ENCODE data around the gene CMTM8. TPM values are rescaled to one million over a fixed set of nuclear protein-coding genes. Genes with fewer than 3 reads are reported as not detected.

CMTM8 gene
- polyA plus RNA-seq, 6 donors from 2014 or later = 0.44 to 1.3 (median 0.53) TPM; not detected in 1

DNA sequence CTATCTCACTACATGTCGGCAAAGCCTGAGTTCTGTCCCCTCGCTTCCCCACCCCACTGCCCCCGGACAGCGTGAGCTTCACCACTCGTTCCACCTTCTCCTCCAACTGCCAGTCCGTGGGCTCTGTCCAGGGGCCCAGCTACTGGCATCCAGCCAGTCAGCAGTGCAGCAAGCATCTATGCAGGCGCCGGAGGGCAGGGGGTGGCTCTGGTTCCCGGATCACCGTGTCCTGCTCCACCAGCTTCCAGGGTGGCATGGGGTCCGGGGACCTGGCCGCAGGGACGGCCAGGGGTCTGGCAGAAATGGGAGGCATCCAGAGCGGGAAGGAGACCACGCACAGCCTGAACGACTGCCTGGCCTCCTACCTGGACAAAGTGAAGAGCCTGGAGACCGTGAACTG, 20.4 kb downstream of the CMTM8 start:
- Mint-ChIP-seq H3K27me3 (peaks cover 0 to 11% (median 0%) of the 10 kb centered on the region in 3 donors), H3K9me3 (peaks cover 0 to 15% (median 6%) of the 10 kb centered on the region in 7 donors)

DNA sequence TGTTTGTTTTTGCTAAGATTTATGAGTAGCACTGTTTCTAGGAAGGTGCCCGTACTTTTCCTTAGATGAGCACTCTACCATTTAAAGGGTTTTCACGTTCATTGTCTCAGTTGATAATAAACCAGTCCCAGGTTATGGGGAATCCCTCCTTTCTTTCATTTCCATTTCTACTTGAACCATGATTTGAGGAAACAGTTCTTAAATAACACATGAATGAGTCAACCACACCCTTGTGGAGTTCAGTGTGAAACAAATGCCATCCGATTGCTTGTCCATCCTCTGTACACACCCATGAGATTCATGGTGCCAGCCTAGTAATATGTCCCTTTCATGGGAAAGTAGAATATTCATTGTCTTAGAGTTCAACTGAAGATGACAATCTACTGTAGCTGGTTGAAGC, 23.1 kb downstream of the CMTM8 start:
- Mint-ChIP-seq H3K36me3 (no peaks in the 10 kb centered on the region), H3K4me1 (no peaks in the 10 kb centered on the region), H3K4me3 (no peak overlapping the region), H3K9me3 (peaks cover 0 to 3% (median 0%) of the 10 kb centered on the region in 7 donors), H3K27me3 (peaks cover 0 to 11% (median 0%) of the 10 kb centered on the region in 3 donors), H3K27ac (no peak overlapping the region)
- DNase-seq (no peak), ATAC-seq (ENCODE audit: low read depth in 2 of 2) (no peak)

More for the DNA sequence above, 20.4 kb downstream of the CMTM8 start:
- no peak for DNase-seq
- Mint-ChIP-seq H3K4me3 (no peak overlapping the region), H3K36me3 (no peaks in the 10 kb centered on the region), H3K4me1 (no peaks in the 10 kb centered on the region), H3K27ac (no peak overlapping the region)
- no peak for ATAC-seq (ENCODE audit: low read depth in 2 of 2)

DNA sequence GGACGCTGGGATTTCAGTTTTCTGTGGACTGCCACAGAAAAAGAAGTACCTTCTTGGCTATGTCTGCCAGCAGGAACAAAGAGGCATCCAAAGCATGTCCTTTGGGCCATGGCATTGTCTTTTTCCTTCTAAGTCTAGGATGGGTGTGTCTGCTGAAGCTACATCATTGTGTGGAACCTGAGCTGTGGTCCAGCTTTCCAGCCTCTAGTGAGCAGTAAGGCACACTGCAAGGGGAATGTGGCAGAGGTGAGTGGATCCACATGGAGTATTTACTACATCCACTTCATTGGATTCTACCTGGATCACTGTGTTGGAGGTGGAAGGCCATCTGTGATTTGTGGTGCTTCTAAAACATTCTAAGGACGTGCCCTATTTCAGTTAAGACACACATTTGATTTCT, 23.7 kb downstream of the CMTM8 start:
- no peaks in the 10 kb centered on the region for H3K36me3 Mint-ChIP-seq
- ATAC-seq (ENCODE audit: low read depth in 2 of 2) = no peak

DNA sequence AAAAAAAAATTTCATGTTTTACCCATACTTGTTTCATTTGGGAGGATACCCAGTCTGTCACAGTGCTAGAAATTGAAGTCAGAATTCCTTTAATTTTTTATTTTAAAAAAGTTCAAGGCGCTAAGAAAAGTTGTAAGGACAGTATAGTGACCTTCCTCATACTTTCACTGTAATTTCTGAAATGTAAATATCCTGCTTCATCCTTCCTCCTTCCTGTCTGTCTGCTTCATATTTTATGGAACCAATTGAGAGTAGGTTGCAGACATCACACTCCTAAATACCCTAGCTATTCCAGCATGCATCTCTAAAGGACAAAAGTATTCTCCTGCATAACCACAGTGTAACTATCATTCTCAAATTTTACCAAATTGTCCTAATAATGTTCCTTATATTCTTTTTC, 35.8 kb downstream of the CMTM8 start:
- Mint-ChIP-seq H3K9me3 (peaks cover 0 to 3% (median 0%) of the 10 kb centered on the region in 7 donors), H3K27ac (no peak overlapping the region), H3K4me3 (no peak overlapping the region), H3K27me3 (no peaks in the 10 kb centered on the region), H3K4me1 (peaks cover 5 to 16% (median 6%) of the 10 kb centered on the region in 3 donors), H3K36me3 (no peaks in the 10 kb centered on the region)
- DNase-seq = no peak
- no peak for ATAC-seq (ENCODE audit: low read depth in 2 of 2)

More for the DNA sequence above, 23.7 kb downstream of the CMTM8 start:
- Mint-ChIP-seq H3K27ac (no peak overlapping the region), H3K4me3 (no peak overlapping the region), H3K4me1 (no peaks in the 10 kb centered on the region), H3K9me3 (peaks cover 0 to 3% (median 0%) of the 10 kb centered on the region in 7 donors), H3K27me3 (peaks cover 0 to 11% (median 0%) of the 10 kb centered on the region in 3 donors)
- DNase-seq = no peak

DNA sequence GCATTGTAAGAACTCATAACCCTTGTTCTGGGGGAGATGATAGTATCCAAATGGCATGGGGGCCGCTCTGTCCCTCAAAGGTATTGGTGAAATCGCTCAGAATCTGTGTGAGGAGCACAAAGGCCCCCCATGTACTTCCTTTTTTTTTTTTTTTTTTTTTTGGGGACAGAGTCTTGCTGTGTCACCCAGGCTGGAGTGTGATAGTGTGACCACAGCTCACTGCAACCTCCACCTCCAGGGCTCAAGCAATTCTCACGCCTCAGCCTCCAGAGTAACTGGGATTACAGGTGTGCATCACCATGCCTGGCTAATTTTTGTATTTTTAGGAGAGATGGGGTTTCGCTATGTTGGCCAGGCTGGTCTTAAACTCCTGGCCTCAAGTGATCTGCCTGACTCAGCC, 37.0 kb downstream of the CMTM8 start:
- ATAC-seq (ENCODE audit: low read depth in 2 of 2) (no peak), DNase-seq (no peak)
- Mint-ChIP-seq H3K4me3 (no peak overlapping the region), H3K27me3 (no peaks in the 10 kb centered on the region), H3K27ac (peak overlapping the region in 1 of 6 donors; percentile 85), H3K4me1 (peaks cover 5 to 16% (median 6%) of the 10 kb centered on the region in 3 donors), H3K36me3 (no peaks in the 10 kb centered on the region), H3K9me3 (peaks cover 0 to 3% (median 0%) of the 10 kb centered on the region in 7 donors)

DNA sequence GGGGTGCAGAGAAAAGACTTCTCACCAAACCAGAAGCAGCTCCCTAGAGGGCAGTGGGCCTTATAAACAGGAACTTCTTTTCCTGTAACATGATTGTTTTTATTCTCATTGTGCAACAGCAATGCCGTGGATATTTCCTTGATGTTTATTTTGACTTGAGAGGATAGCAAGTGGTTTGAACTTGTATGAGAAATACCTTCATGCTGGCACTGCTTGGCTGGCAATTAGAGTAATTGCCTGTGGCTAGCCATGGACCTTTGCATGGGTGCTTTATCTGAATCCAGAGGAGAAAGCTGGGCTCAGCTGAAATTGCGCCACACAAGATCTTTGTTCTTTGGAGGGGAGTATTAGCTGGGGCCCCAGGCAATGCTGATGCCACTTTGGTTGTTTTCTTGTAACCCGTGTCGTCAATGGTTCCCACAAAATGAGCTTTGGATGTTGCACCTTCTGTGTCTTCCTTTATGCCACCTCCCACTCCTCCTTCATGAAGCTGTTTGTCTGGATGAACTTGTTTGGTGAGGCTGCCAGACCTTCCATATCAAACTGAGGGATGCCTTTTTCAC, 37.9 kb downstream of the CMTM8 start:
- H3K9me3 Mint-ChIP-seq = peaks cover 0 to 1% (median 0%) of the 10 kb centered on the region in 7 donors
- H3K4me3 Mint-ChIP-seq = peak overlapping the region in 4 of 8 donors; percentile 43 to 75 (median 68)
- no peaks in the 10 kb centered on the region for H3K36me3 Mint-ChIP-seq
- no peaks in the 10 kb centered on the region for H3K27me3 Mint-ChIP-seq
- no peak for DNase-seq
- H3K27ac Mint-ChIP-seq = peak overlapping the region in 2 of 6 donors; percentile 37 to 52
- no peak for ATAC-seq (ENCODE audit: low read depth in 2 of 2)
- peaks cover 5 to 16% (median 6%) of the 10 kb centered on the region in 3 donors for H3K4me1 Mint-ChIP-seq

DNA sequence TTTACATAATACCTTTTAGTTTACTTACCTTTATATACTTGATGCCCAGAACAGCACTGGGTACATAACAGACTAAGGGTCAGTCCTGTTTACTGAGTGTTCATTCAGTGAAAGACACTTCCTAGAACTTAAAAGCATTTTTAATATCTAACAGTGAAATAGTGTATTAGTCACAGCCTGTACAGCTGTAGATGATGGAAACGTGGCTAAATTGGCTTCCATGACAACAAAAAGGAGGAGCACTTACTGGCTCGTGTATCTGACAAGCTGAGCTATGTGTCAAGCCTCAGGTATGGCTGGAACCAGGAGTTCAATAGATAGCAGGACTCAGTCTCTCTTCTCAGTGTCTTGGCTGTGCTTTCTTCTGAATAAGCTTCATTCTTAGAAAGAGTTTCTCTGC, 40.2 kb downstream of the CMTM8 start:
- H3K27ac Mint-ChIP-seq = peak overlapping the region in 2 of 6 donors; percentile 26 to 78
- DNase-seq (no peak), ATAC-seq (ENCODE audit: low read depth in 2 of 2) (no peak)
- H3K9me3 Mint-ChIP-seq = peaks cover 0 to 1% (median 0%) of the 10 kb centered on the region in 7 donors
- no peak overlapping the region for H3K4me3 Mint-ChIP-seq
- H3K36me3 Mint-ChIP-seq = no peaks in the 10 kb centered on the region
- peaks cover 19 to 29% (median 19%) of the 10 kb centered on the region in 3 donors for H3K4me1 Mint-ChIP-seq
- H3K27me3 Mint-ChIP-seq = peaks cover 0 to 8% (median 0%) of the 10 kb centered on the region in 3 donors

DNA sequence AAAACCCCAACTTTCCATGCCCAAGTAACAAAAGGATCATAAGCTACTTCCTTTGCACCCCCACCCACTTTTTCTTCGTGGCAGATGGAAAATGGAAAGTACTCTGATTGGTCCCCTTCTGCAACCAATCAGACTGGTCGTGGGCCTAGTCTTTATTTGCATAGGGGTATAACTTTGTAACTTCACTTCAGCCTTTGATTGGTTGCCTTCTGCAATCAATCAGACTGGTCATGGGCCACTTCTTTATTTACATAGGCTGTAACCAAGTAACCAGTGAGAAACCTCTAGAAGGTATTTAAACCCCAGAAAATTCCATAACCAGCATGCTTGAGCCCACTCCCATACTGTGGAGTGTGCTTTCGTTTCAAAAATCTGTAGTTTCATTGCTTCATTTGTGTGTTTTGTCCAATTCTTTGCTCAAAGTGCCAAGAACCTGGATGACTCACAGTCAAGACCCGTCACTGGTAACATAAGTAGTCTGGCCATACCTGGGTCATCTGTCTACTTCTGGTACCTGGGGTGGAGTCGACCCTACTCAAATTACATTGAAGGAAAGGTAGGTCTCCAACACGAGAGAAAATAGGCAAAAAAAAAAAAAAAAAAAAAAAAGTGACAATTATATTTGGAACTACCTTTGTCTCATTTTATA, 41.9 kb downstream of the CMTM8 start:
- Mint-ChIP-seq H3K9me3 (peaks cover 0 to 1% (median 0%) of the 10 kb centered on the region in 7 donors), H3K4me3 (no peak overlapping the region), H3K36me3 (no peaks in the 10 kb centered on the region), H3K4me1 (peaks cover 19 to 28% (median 19%) of the 10 kb centered on the region in 3 donors), H3K27me3 (peaks cover 0 to 8% (median 0%) of the 10 kb centered on the region in 3 donors), H3K27ac (no peak overlapping the region)
- ATAC-seq (ENCODE audit: low read depth in 2 of 2) (no peak), DNase-seq (no peak)

DNA sequence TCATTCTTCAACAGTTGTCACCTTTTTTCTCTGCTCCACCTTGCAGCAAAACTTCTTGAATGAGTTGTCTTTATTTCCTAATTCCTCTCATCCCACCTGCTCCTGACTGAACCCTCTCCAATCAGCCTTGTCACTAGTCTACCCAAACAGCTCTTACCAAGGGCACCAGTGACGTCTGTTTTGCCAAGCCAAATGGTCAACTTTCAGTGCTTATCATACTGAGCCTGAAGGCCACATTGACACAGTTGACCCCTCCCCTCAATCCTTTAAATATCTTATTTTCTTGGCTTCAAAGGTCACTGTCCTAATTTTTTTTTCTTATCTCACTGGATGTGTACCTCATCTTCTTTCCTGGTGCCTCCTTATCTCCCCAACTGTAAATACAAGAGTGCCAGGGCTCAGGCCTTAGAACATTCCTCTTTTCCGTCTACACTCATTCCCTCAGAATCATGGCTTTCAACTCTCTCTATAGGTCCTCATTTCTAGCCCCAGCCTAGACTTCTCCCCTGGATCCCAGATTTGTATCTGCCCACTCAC, 43.2 kb downstream of the CMTM8 start:
- no peak overlapping the region for H3K4me3 Mint-ChIP-seq
- H3K36me3 Mint-ChIP-seq = no peaks in the 10 kb centered on the region
- H3K4me1 Mint-ChIP-seq = peaks cover 18 to 29% (median 26%) of the 10 kb centered on the region in 3 donors
- H3K27ac Mint-ChIP-seq = peak overlapping the region in 1 of 6 donors; percentile 5
- H3K9me3 Mint-ChIP-seq = peaks cover 0 to 1% (median 0%) of the 10 kb centered on the region in 7 donors
- peaks cover 0 to 8% (median 0%) of the 10 kb centered on the region in 3 donors for H3K27me3 Mint-ChIP-seq
- DNase-seq = no peak
- no peak for ATAC-seq (ENCODE audit: low read depth in 2 of 2)

DNA sequence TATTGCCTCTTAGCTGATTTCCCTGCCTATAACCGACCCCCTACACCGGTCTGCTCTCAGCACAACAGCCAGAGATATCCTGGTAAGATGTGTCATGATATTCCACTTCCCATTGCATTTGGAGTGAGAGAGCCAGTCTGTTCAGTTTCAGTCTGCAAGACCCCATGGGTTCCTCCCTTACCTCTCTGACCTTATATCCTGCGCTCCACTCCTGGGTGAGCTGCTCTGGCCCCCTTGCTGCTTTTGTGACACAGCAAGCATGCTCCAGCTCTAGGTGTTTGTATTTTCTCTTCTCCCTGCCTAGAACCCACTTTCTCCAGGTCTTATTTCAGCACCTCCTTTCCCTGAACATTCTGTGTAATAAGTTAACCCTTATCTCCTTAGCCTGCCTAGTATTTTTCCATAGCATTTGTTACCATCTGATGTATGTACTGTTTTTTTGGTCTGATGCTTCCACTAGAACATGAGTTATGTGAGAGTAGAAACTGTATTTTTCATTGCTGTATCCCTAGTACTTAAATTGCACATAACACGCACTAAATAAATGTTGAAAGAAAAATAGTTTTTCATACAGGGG, 44.2 kb downstream of the CMTM8 start:
- peaks cover 0 to 1% (median 0%) of the 10 kb centered on the region in 7 donors for H3K9me3 Mint-ChIP-seq
- DNase-seq (no peak), ATAC-seq (ENCODE audit: low read depth in 2 of 2) (no peak)
- H3K27me3 Mint-ChIP-seq = peaks cover 0 to 8% (median 0%) of the 10 kb centered on the region in 3 donors
- H3K27ac Mint-ChIP-seq = peak overlapping the region in 1 of 6 donors; percentile 67
- peak overlapping the region in 2 of 8 donors; percentile 20 to 37 for H3K4me3 Mint-ChIP-seq
- no peaks in the 10 kb centered on the region for H3K36me3 Mint-ChIP-seq
- H3K4me1 Mint-ChIP-seq = peaks cover 18 to 26% (median 26%) of the 10 kb centered on the region in 3 donors

DNA sequence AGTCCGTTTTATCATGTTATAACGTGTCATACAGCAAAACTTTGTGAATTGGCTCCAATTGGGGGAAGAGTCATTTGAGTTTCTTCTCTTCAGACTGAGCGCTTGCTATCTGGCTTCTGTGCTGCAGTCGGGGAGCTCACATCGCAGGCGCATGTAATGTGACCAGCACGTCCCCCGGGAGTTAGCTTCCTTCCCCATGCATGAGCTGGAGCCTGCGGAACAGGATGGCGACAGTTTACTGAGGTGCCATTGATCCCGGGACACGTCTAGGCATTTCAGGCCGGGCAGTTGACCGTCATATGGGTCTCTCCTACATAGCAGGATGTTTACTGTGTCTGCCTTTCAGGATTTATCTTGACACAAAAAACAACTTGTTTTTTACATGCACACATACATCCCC, 44.8 kb downstream of the CMTM8 start:
- peak; percentile 85 to 91 for ATAC-seq (ENCODE audit: low read depth in 2 of 2)
- H3K27me3 Mint-ChIP-seq = peaks cover 0 to 8% (median 0%) of the 10 kb centered on the region in 3 donors
- peak overlapping the region in 1 of 6 donors; percentile 67 for H3K27ac Mint-ChIP-seq
- peaks cover 18 to 26% (median 26%) of the 10 kb centered on the region in 3 donors for H3K4me1 Mint-ChIP-seq
- DNase-seq = peak; percentile 36
- H3K36me3 Mint-ChIP-seq = no peaks in the 10 kb centered on the region
- peaks cover 0 to 1% (median 0%) of the 10 kb centered on the region in 7 donors for H3K9me3 Mint-ChIP-seq
- H3K4me3 Mint-ChIP-seq = peak overlapping the region in 5 of 8 donors; percentile 20 to 80 (median 57)

DNA sequence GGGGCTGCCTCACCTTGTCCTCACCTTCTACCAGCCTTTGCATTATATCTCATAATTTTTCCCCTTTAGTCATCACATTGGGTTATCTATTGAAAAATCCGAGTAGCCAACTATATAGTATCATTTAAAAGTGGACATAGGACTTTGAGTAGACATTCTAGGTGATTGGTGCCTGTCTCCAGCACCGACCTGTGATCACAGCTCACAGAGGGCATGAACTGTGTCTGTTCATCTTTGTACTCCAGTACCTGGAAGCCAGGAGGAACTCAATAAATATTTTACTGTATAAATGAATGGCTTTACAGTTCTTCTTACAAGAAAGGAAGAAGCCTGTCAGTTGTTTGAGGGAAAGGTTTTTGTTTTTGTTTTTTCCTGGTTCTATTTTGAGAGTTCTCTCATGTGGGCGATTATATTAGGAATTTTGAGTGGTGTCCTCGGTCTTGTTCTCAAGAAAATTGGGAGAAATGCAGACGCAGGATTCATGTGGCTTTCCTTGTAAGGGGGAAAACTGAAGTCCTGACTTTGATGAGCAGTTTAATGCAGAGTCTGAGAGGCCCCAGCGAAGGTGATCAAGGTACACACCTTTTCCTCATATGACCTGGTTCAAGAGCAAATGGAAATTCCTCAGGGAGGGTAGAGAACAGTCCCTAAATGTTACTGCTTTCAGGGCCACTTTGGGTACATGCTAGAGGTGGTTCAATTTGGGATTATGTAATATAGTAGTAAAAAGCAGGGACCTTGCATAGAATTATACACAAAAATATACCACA, 46.1 kb downstream of the CMTM8 start:
- no peak for DNase-seq
- Mint-ChIP-seq H3K4me3 (peak overlapping the region in 1 of 8 donors; percentile 31), H3K27ac (peak overlapping the region in 4 of 6 donors; percentile 17 to 87 (median 42)), H3K27me3 (peaks cover 0 to 8% (median 0%) of the 10 kb centered on the region in 3 donors), H3K4me1 (peaks cover 18 to 36% (median 34%) of the 10 kb centered on the region in 3 donors), H3K9me3 (peaks cover 0 to 1% (median 0%) of the 10 kb centered on the region in 7 donors), H3K36me3 (no peaks in the 10 kb centered on the region)
- no peak for ATAC-seq (ENCODE audit: low read depth in 2 of 2)
